ENCODE data around the gene ADIPOR2.
"Not testable (repeated sequence)": the region's sequence is repeated elsewhere in the genome, so short reads cannot be mapped to it uniquely, and the experiment has no call there.

ADIPOR2 gene

DNA sequence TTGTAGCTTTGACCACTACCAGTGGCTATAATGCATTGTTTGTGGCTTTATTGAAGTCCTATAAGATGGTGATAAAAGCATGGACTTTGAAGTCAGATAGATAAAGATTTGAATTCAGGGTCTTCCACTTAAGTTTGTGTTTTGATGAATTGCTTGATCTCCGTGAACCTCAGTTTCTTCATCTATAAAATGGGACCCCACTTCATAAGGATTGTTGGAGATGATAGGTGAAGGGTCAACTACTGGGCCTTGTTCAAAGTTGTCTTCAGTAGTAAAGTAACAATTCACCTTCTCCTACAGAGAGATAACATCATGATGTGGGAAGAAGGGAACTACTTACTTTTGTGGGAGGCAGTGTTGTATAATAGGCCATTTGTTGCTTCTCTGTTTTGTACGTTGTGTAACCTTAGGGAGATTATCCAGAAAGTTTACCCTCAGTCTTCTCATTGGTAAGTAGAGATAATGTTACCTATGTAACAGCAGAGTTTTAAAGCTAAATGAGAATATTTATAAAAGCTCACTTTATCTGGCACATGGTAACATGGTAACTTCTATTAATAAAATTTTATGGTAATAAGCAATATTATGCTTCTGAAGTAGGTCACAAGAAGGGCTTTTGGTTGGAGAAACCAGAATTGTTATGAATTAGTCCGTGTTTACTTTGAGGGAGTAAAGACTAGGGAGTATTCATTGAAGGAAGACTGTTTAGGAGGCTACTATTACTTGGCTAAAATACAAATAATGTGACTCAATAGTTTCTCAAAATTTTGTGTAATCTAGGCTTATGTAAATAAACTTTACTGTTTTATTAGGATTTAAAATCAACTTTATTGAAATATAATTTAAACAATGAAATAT is 15.1 kb downstream of the ADIPOR2 start:
- no peak for DNase-seq

GRCh38 chr12:1706632-1706980 is 15.7 kb downstream of the ADIPOR2 start:
- DNase-seq = no peak

DNA sequence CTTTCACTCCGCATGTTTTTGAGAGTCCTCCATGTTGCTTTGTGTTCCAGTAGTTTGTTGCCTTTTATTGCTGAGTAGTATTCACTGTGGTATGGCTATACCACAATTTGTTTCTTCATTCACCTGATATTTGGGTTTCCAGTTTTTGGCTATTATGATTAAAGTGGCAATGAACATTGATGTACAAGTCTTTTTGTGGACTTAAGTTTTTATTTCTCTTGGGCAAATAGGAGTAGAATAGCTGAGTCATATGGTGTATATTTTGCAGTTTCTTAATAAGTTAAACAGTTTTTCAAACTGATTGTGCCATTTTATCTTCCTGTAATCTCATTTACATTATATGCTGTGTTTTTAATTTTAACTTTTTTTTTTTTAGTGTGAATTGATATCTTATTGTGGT is 16.2 kb downstream of the ADIPOR2 start:
- DNase-seq = no peak

DNA sequence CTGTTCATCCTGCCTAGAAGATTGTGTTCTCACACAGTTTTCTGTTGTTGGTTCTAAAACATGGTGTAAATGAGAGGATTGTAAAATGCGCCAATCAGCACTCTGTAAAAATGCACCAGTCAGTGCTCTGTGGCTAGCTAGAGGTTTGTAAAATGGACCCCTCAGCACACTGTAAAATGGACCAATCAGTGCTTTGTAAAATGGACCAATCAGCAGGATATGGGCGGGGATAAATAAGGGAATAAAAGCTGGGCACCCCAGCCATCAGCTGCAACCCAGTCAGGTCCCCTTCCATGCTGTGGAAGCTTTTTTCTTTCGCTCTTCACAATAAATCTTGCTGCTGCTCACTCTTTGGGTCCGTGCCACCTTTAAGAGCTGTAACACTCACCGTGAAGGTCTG is 19.1 kb downstream of the ADIPOR2 start:
- not testable (repeated sequence) for DNase-seq

DNA sequence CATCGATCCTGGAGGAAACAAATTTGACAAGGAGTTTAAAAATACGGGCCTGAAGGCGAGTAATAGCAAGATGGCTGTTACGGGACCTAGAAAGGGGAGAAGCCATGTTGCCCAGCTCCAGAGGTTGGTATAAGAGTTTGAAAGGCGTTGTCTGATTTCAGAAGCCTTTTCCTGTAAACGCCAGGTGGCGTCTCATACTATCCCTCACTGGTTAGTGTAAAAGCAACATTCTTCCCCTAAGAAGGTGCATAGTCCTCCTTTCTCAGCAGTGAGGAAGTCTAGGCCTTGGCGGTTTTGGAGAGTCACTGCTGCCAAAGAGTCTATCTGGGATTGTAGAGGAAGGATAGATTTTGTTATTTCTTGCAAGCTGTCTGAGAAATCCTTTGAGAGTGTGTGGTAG is 20.0 kb downstream of the ADIPOR2 start:
- not testable (repeated sequence) for DNase-seq

- DNase-seq = not testable (repeated sequence)
These were observed 20.8 kb downstream of the ADIPOR2 start for GRCh38 chr12:1711536-1712211.

DNA sequence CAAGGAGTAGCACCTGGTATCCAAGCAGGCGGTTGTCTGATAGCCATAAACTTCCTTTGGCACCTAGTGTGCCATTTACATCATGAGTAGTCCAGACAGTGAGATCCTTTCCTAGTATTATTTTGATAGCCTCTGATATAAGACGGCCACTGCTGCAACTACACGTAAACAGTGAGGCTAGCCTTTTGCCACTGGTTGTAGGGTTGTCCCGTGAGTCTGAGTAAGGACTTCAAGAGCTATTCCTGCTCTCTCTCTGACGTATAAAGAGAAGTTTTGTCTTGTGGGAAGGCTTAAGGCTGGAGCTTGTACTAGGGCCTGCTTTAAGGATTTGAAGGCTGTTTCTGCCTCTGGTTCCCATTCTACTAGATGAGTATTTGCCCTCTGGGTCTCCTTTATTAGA is 21.4 kb downstream of the ADIPOR2 start:
- DNase-seq = not testable (repeated sequence)

- DNase-seq = not testable (repeated sequence)
These were observed 22.0 kb downstream of the ADIPOR2 start for GRCh38 chr12:1712852-1713251.

DNA sequence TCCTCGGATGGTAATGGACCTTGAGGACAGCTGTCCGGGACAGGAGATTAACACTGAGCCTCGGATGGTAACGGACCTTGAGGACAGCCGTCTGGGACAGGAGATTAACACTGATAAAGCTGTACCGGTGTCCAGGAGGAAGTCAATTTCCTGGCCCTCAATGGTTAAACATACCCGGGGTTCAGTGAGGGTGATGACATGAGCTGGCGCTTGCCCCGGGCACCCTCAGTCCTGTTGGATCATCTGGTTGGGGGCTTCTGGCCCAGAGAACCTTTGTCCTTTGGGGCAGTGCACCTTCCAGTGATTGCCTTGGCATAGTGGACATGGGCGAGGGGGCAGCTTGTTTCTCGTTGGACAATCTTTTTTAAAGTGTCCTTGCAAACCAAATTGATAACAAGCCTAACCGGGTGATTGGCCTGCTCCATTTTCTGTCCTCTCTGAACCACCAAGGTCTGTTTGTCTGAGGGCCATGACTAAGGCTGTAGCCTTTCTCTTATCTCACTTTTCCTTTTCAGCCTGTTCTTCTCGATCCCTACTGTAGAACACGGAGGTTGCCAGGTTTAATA is 23.0 kb downstream of the ADIPOR2 start:
- not testable (repeated sequence) for DNase-seq

DNA sequence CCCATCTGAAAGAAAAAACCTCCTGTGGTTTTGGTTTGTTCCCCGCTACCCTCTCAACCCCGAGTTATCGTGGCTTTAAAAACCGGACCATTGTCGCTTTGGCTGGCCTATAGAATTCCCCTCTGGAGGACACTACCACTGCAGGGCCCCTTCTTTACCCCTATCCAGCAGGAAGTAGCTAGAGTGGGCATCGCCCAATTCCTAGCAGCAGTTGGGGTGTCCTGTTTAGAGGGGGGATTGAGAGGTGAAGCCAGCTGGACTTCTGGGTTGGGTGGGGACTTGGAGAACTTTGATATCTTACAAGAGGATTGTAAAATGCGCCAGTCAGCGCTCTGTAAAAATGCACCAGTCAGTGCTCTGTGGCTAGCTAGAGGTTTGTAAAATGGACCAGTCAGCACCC is 24.6 kb downstream of the ADIPOR2 start:
- DNase-seq = peak; percentile 6

DNA sequence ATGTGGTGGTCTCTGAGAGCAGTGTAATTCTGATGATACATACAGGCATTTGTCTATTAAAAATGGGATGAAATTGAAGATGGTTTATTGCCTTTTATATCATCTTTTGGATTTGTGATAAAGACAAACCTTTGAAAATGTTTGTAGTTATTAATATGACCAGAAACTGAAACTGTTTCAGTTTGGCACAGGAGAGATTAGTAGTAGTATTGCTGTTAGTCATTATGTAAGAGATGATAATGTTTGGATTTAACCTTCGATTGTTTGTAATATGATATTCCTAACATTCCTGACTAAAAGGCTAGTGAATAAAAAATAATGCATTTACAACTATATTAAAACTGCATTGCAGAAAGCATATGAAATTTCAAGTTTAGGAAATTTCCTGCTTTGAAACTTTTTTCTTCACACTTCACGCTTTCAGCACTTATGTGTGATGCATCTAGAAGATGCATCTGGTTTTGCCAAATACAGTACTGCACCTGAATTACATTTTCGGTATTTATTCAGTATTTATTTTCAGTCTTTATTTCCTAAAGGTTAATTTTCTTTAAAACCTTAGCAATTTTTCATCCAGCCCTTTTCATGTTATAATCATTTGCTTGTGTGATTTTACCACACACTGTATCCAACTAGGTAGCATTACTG is 25.5 kb downstream of the ADIPOR2 start:
- DNase-seq = no peak

DNA sequence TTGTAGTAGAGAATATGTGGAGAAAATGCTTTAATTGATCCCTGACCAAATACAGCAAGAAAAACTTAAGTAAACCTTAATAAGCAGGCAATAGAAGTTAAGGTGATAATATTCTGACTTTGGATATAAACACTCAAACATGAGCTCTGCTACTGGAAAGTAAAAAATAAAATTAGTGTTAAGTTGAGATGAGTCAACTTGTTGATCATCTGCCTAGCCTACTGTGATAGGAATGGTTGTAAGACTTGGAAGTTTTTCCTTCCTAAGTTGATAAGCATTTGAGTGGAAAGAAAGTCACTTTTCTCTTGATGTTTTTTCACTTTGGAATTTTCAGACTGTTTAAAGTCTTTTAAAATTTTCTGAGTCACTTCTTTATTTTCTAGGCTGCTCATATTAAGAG is 26.0 kb downstream of the ADIPOR2 start:
- no peak for DNase-seq

DNA sequence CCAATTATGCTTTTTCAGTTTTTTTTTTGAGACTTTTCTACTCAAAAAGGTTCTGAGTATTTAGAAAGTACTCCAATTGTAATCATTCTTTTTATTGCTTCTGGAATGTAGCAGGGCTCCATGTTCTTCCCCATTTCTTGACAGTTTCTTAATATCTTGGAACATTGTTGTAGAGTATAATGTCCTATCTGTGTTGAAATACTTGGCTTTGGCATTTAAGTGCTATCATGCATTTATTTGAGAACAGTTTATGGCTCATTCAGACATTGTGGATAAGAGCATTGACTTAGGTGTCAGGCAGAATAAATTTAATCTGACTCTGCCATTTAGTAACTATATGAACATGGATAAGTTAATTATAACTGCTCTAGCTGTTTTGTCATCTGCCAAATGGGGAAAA is 28.3 kb downstream of the ADIPOR2 start:
- DNase-seq = no peak

DNA sequence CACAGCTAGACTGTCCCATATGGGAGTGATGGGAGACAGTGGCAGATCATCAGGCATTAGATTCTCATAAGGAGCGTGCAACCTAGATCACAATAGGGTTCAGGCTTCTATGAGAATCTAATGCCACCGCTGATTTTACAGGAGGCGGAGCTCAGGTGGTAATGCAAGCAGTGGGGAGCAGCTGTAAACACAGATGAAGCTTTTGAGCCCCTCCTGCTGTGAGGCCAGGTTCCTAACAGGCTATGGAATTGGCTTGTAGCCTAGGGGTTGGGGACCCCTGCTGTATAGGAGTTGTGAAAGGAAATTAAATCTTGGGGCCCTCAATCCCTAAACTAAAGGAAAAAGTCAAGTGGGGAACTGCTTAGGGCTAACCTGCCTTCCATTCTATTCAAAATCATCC is 29.6 kb downstream of the ADIPOR2 start:
- DNase-seq = no peak

GRCh38 chr12:1723721-1724120 is 32.9 kb downstream of the ADIPOR2 start:
- no peak for DNase-seq

GRCh38 chr12:1724250-1724649 is 33.4 kb downstream of the ADIPOR2 start:
- no peak for DNase-seq

DNA sequence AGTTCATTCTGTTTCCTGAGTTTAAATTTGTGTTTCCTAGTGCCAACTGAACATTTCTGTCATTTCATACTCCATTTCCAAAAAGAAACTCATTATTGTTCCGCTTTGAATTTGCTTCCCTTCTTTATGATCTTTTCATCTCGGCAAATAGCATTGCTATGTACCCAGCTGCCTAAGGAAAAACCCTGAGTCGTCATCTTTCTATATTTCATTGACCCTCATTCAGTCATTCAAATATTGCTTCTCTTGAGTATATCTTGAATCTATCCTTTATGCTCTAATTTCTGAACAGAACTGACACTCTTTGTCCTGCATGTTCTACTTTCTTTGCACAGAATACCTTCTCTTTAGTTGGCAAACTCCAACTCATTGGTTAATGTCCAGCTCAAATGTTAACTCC is 35.9 kb downstream of the ADIPOR2 start:
- DNase-seq = no peak

DNA sequence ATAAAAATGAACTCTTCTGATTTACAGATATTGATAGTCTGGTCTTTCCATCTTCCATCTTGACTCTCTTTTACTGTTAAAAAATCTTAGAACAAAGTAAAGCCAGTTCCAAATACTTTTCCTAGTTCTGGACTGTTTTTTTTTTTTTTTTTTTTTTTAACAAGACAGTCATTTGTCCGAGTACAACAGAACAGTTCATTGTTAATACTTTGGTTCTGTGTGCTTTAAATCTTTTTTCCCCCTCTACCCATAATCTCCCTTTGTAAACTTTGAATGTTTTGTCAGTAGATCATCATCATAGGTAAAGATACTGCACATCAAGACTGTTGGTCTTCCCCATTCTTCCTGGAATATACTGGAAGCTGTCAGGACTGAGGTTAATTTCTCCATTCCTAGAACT is 38.0 kb downstream of the ADIPOR2 start:
- no peak for DNase-seq

- DNase-seq = no peak
These were observed 40.3 kb downstream of the ADIPOR2 start for GRCh38 chr12:1731019-1731687.

GRCh38 chr12:1731688-1732078 is 40.8 kb downstream of the ADIPOR2 start:
- not testable (repeated sequence) for DNase-seq

- no peak for DNase-seq
These were observed 42.0 kb downstream of the ADIPOR2 start for GRCh38 chr12:1732914-1733313.

- not testable (repeated sequence) for DNase-seq
These were observed 42.8 kb downstream of the ADIPOR2 start for GRCh38 chr12:1733712-1734111.

- DNase-seq = no peak
These were observed 46.9 kb downstream of the ADIPOR2 start for GRCh38 chr12:1737652-1738286.

All from activated CD4-positive, alpha-beta T cell treated with anti-CD3 and anti-CD28 coated beads, Interleukin-2, amount 50 U/mL, for 1 hour (primary cell).